ENCODE results near the gene SP7.
"Not testable (repeated sequence)": the region's sequence is repeated elsewhere in the genome, so short reads cannot be mapped to it uniquely, and the experiment has no call there.

The SP7 gene

GRCh38 chr12:53336181-53336681, at the start of gene SP7:
TSS of gene SP7 (minus strand) at chr12:53336354. CDS start at chr12:53335646, 708 bp downstream.
- no peak for DNase-seq

GRCh38 chr12:53383258-53383657, 47.1 kb upstream of the SP7 start:
- no peak for DNase-seq

DNA sequence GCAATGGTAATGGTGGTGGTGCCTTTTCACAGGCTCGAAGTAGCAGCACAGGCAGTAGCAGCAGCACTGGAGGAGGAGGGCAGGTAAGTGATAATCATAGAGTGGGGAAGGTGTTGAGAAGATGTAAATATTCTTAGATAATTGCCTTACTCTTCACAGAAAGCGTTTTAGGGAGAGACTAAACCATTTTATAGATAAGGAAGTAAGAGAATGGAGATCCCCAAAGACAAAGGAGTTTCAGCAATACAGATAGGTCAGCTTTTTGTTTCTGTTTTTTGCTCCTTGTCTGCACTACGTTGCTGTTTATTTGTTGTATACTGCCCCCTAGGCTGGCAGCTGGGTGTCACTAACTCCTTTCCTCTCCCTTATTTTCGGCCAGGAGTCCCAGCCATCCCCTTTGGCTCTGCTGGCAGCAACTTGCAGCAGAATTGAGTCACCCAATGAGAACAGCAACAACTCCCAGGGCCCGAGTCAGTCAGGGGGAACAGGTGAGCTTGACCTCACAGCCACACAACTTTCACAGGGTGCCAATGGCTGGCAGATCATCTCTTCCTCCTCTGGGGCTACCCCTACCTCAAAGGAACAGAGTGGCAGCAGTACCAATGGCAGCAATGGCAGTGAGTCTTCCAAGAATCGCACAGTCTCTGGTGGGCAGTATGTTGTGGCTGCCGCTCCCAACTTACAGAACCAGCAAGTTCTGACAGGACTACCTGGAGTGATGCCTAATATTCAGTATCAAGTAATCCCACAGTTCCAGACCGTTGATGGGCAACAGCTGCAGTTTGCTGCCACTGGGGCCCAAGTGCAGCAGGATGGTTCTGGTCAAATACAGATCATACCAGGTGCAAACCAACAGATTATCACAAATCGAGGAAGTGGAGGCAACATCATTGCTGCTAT, 45.8 kb upstream of the SP7 start:
- DNase-seq, result peak in 3 of 6 experiments; percentile 14 to 30 (median 21)

GRCh38 chr12:53380794-53381730, 44.9 kb upstream of the SP7 start:
- DNase-seq, result peak in 1 of 6 experiments; percentile 30

DNA sequence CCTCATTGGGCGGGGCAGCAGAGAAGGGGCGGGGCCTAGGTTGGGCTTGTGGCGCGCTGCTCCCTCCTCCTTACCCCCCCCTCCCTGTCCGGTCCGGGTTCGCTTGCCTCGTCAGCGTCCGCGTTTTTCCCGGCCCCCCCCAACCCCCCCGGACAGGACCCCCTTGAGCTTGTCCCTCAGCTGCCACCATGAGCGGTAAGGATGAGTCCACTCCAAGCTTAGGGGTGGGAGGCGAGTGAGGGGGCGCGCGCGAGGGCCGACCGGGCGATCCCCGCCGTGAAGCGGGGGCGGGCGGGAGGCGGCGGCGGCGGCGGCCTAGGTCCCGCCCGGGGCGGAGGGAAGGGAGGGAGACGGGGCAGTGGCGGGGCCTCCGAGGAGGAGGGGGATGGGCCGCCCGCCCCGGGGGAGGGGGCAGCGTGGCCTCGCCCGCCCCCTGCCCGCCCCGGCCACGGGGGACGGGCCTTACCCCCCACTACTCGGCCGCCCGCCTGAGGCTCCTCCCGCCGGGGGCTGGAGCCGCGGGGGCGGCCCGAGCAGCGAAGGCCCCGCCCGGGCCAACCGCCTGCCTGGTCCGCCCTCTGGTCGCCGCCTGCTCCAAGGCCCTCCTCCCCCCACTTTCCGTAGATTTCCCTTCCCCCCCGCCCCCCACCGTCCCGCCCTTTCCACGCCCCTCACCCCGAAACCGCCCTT, 44.1 kb upstream of the SP7 start, which contains the start of gene SP1:
Gene SP1, plus strand, starts transcription at position 73 of the 690 bp plus-strand sequence. Its CDS starts 116 bp downstream, at position 189.
- DNase-seq, result peak; percentile 80 to 94 (median 86)

GRCh38 chr12:53379389-53380103, 43.4 kb upstream of the SP7 start:
- peak; percentile 96 to 100 (median 99) for DNase-seq

DNA sequence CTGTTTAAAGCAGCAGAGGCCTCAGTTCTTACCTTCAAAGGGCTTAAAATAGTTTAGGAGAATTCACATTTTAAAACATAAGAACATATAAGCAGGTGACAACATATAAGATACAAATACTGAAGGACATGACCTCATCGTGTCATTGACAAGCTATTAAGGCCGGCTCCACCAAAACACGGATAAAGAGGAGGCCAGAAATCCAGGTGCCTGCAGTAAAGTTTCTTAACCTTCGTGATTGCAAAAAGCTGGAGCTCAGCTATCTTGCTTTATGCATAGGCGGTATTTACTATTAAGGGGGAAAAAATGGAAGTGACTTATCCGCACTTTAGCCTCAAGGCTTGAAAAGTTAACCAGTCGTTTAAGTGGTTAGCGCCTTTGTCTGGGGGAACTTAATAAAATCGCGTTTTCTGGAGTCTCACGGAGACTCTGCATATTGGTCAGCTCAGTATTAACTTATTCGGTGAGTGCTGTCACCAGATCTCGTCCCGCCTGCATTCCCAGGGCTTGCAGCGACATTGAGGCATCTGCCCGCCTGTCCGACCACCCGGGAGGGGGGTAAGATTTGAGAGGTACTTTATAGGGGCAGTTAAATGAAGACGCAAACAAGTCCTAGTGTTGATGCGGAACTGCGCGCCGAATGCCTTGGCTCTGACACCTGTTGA, 42.7 kb upstream of the SP7 start:
- DNase-seq, result no peak

- no peak for DNase-seq
Measured at GRCh38 chr12:53378222-53378621, 42.1 kb upstream of the SP7 start.

DNA sequence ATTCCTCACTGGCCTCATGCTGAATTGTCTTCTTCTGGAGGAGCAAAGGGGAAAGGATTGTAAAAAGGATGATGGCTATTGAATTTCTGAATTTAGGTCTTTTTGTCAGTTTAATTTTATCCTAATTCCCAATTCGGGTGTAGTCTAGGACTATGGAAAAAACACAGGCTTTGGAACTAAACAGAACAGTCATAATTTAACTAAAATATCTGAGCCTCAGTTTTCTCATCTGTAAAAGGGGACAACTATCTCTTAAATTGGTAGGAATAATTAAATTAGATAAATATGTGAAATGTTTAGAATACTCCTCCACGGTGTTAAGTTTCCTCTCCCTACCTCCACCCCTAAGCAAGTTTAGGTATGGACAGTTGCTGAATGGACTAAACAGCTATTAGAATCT, 40.6 kb upstream of the SP7 start:
- DNase-seq, result no peak

DNA sequence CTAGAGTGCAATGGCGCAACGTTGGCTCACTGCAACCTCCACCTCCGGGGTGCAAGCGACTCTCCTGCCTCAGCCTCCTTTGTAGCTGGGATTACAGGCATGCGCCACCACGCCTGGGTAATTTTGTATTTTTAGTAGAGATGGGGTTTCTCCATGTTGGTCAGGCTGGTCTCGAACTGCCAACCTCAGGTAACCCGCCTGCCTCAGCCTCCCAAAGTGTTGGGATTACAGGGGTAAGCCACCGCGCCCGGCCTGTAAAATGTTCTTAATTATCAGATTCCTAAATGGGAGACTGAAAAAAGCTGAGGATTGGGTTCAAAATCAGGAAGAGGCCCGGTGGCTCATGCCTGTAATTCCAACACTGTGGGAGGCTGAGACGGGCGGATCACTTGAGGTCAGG, 38.1 kb upstream of the SP7 start:
- DNase-seq, result not testable (repeated sequence)

DNA sequence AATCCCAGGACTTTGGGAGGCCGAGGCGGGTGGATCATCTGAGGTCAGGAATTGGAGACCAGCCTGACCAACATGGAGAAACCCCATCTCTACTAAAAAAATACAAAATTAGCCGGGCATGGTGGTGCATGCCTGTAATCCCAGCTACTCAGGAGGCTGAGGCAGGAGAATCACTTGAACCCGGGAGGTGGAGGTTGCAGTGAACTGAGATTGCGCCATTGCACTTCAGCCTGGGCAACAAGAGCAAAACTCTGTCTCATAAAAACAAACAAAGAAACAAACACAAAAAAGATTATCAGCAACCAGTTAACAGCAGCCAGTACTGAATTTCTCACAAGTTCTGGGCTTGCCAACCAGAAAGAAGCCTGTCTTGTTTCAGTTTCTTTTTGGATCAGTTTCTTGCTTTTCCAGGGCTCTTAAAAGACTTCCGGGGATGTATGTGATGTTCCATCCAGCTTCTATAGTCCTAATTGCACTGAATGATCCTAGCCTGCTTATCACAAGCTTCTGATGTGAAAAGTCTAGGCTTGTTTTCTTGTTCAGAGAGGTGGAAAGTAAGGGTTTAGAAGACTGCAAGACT, 37.5 kb upstream of the SP7 start:
- not testable (repeated sequence) for DNase-seq

- DNase-seq, result no peak
Measured at GRCh38 chr12:53365245-53365904, 29.2 kb upstream of the SP7 start.

GRCh38 chr12:53361638-53362037, 25.5 kb upstream of the SP7 start:
- DNase-seq, result not testable (repeated sequence)

GRCh38 chr12:53358836-53359419, 22.8 kb upstream of the SP7 start:
- DNase-seq, result no peak

DNA sequence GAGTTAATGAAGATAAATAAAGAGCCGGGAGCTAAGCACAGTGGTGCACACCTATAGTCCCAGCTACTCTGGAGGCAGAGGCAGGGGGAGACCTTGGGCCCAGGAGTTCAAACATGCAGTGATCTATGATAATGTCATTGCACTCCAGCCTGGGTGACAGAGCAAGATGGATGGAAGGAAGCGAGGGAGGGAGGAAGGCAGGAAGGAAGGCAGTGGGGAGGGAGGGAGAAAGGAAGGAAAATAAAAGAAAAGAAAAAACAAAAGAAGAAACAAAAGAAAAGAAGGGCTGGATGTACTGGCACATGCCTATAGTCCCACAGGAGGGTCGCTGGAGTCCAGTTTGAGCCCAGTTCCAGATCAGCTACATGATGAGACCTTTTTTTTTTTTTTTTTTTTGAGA, 19.0 kb upstream of the SP7 start:
- DNase-seq, result no peak

GRCh38 chr12:53353257-53353655, 17.1 kb upstream of the SP7 start:
- DNase-seq, result no peak

DNA sequence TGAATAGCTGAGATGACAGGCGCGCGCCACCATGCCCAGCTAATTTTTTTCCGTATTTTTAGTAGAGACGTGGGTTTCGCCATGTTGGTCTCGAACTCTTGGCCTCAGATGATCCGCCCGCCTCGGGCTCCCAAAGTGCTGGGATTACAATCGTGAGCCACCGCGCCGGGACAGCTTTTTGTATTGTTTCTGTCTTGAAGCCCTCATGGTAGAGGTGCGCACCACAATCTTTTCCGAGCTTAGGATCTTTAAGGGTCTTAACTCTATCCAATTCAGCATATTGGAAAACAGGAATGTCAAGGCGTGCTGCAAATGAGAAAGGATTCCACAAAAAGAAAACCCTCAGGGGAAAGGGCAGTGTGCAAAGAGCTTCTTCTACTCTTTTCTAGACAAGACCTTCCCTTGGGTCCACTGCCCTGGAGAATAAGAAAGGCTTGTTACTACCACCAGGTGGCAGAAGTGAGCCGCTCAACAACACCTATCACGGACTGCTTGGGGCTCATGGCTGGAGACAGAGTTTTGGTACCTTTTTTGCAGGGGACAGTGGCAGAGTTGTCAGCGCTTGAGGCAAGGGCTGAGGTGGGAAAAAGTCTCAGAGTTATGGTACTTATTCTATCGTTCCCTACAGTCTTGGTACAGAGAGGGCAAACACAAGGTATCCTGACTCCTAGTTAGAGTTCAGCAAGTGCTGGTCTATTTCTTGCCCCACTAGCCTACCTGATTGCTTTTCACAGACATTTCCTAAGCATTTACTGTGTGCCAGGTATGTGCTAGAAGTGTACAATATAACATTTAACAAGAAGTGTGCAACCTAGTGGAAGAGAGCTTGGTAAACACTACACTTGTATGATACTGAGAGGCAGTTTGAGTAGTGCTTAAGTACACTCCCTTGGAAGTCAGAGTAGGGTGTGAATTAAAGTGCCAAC, 16.4 kb upstream of the SP7 start:
- peak; percentile 59 to 88 (median 80) for DNase-seq

GRCh38 chr12:53347905-53348304, 11.8 kb upstream of the SP7 start:
- no peak for DNase-seq

- no peak for DNase-seq
Measured at GRCh38 chr12:53346491-53346890, 10.3 kb upstream of the SP7 start.
